GM18951 (cell line): Measurements from ENCODE around the gene CCR2.

Experiments used
- POLR2A ChIP-seq: IDR thresholded peaks from 4 replicates; pipeline ENCODE4 v1.6.1; 2011; ENCODE audit warnings: mild to moderate bottlenecking; ENCODE audit not compliant: insufficient read length, insufficient read depth; ENCODE audit errors: extremely low read depth
- in situ Hi-C: fragments of 300-500 bp; cut with MboI; formaldehyde crosslinking; loops from one replicate; pipeline ENCODE4 v1.12.0; 2022; ENCODE audit warnings: low sequenced_read_pairs, mixed read lengths, inconsistent platforms; ENCODE audit not compliant: unreplicated experiment

The CCR2 gene

DNA sequence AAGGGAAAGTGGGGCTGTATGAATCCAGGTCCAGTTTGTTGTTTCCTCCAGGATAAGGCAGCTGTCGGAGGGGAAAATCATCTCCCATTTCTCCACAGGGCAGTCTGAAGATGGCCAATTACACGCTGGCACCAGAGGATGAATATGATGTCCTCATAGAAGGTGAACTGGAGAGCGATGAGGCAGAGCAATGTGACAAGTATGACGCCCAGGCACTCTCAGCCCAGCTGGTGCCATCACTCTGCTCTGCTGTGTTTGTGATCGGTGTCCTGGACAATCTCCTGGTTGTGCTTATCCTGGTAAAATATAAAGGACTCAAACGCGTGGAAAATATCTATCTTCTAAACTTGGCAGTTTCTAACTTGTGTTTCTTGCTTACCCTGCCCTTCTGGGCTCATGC lies 54.1 kb downstream of the CCR2 start:
- TF ChIP-seq POLR2A: no peak
- in situ Hi-C loops: no loop called here

DNA sequence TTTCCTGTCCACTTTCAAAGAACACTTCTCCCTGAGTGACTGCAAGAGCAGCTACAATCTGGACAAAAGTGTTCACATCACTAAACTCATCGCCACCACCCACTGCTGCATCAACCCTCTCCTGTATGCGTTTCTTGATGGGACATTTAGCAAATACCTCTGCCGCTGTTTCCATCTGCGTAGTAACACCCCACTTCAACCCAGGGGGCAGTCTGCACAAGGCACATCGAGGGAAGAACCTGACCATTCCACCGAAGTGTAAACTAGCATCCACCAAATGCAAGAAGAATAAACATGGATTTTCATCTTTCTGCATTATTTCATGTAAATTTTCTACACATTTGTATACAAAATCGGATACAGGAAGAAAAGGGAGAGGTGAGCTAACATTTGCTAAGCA lies 54.9 kb downstream of the CCR2 start:
- in situ Hi-C loops: no loop called here
- TF ChIP-seq POLR2A: no peak

DNA sequence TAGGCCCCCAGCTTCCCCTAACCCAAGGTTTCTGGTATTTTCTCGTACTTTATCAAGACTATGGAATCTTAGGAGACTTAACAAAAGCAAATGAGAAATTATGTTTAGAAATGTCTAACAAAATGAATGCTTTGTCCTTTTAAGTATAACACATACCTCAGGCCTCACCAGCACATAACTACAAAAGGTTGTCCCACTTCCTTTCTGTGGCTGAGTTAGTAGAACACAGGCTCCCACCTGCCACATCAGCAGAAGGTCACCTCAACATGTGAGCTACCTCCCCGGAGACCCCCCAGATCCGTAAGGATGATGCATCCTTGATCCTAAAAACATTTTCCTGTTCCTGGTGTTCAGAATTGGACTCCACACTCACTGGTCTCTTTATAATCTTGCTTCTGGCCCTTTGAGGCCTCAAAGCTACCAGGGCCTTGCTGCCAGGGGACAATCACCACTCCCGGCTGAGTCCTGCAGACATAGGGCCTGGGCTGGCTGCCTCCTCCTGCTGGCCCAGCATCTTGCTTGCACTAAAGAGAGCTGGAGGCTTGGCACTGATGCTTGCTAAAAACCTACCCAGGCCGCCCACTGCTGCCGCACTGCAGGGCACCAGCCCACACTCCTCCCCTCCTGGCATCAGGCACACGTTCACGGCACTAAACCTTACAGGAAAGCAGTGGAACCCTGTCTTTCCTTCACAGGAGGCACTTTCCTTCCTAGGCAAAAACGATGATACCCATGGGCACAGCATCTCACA lies 56.0 kb downstream of the CCR2 start:
- TF ChIP-seq POLR2A: no peak
- in situ Hi-C loops: no loop called here
